ENCODE results near the gene SUB1. TPM values are rescaled to one million over a fixed set of nuclear protein-coding genes. Genes with fewer than 3 reads are reported as not detected.
"Not testable (repeated sequence)": the region's sequence is repeated elsewhere in the genome, so short reads cannot be mapped to it uniquely, and the experiment has no call there.

Gene SUB1
- total RNA-seq (76.5 and 88.0 TPM in 2 replicates), polyA plus RNA-seq (349 and 358 TPM in 2 replicates), polyA minus RNA-seq (ENCODE audit: low replicate concordance) (0.85 and 2.7 TPM in 2 replicates)
- polyA plus RNA-seq (2012): 288 and 292 TPM in 2 replicates

DNA sequence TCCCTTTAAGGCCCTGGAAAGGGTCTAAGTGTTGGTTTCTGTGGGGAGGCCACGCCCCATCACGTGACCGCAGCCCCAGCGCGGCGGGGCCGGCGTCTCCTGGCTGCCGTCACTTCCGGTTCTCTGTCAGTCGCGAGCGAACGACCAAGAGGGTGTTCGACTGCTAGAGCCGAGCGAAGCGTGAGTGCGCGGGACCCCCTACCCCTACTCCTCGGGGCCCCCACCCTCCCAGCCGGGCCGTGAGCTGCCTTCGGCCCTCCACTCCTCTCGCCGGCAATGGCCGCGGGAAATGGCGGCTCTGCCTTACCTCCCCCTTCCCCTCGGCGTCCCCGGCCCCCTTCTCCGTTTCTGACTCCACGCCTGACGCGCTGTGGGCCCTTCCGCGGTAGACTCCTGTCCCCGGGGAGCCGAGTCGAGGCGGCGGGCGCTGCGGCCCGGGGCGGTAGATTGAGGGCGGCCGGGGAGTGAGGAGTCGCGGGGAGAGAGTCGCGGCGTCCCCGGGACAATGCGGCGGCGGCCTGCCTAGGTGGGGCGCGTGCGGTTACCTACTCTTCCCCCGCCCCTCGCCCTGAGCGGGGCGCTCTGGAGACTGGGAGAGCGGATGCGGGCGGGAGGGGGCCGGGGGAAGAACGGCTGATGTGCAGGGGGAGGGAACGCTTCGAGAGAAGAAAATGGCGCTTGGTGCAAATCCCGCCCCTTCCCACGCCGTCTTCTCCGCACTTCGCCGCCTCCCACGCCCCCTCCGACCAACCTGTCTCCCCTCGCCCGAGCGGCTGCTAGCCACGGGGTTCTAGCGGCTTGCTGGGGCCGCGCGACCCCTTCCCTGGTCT lies at the start of gene SUB1:
SUB1 (plus strand) TSS at position 112 of the 830 bp plus-strand sequence. CDS start 2,956 bp downstream, outside the sequence.
- peak within 1 kb of the TSS; percentile 71 for H3K4me2 ChIP-seq (ENCODE audit: extremely low read depth, insufficient read depth, low read length)
- no peak for TF ChIP-seq EZH2 (IDR thresholded peaks at IDR 0.05; ENCODE audit: low read length, missing control alignments)
- TF ChIP-seq, protein P1, sequence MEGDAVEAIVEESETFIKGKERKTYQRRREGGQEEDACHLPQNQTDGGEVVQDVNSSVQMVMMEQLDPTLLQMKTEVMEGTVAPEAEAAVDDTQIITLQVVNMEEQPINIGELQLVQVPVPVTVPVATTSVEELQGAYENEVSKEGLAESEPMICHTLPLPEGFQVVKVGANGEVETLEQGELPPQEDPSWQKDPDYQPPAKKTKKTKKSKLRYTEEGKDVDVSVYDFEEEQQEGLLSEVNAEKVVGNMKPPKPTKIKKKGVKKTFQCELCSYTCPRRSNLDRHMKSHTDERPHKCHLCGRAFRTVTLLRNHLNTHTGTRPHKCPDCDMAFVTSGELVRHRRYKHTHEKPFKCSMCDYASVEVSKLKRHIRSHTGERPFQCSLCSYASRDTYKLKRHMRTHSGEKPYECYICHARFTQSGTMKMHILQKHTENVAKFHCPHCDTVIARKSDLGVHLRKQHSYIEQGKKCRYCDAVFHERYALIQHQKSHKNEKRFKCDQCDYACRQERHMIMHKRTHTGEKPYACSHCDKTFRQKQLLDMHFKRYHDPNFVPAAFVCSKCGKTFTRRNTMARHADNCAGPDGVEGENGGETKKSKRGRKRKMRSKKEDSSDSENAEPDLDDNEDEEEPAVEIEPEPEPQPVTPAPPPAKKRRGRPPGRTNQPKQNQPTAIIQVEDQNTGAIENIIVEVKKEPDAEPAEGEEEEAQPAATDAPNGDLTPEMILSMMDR (conservative IDR thresholded peaks at IDR 0.05 in 1 of 2, IDR thresholded peaks at IDR 0.05 in 1 of 2; ENCODE audit: low read depth in 1 of 2, low read length in 2 of 2): no peak
- peaks cover 3% of the 10 kb centered on the region for H3K4me1 ChIP-seq (ENCODE audit: control insufficient read depth, extremely low read depth, insufficient read depth, low read length)
- peak within 1 kb of the TSS; percentile 95 for H3K27ac ChIP-seq (ENCODE audit: insufficient read depth, low read length)
- peak within 1 kb of the TSS; percentile 78 to 91 (median 82) for H3K4me3 ChIP-seq (replicated peaks in 1 of 4; ENCODE audit: control extremely low read depth in 1 of 4, insufficient read depth in 1 of 4, low read depth in 3 of 4, low read length in 4 of 4)
- no peaks in the 10 kb centered on the region for H3K27me3 ChIP-seq (ENCODE audit: control insufficient read depth, insufficient read depth, low read length)
- no peaks in the 10 kb centered on the region for H3K36me3 ChIP-seq (ENCODE audit: control insufficient read depth, insufficient read depth, low read length)
- H4K20me1 ChIP-seq (ENCODE audit: control insufficient read depth, extremely low read depth, insufficient read depth, low read length): peaks cover 2% of the 10 kb centered on the region
- DNase-seq (ENCODE audit: low read depth in 2 of 2): peak; percentile 88 to 91
- H2AFZ ChIP-seq (ENCODE audit: low read length): no peak within 1 kb of the TSS
- H3K9me3 ChIP-seq (ENCODE audit: control insufficient read depth, insufficient read depth, low read depth, low read length): no peaks in the 10 kb centered on the region
- peak within 1 kb of the TSS; percentile 95 for H3K9ac ChIP-seq (ENCODE audit: insufficient read depth, low read length)
- H3K79me2 ChIP-seq (ENCODE audit: control insufficient read depth, insufficient read depth, low read length): peaks cover 38% of the 10 kb centered on the region

DNA sequence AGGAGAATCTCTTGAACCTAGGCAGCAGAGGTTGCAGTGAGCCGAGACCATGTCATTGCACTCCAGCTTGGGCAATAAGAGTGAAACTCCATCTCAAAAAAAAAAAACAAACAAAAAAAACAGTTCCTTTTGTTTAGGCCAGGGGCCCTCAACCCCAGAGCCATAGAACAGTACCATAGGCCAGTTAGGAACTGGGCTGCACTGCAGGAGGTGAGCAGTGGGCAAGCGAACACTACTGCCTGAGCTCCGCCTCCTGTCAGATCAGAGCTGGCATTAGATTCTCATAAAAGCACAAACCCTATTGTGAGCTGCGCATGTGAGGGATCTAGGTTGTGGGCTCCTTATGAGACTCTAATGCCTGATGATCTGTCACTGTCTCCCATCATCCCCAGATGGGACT lies 49.1 kb upstream of the SUB1 start:
- no peak overlapping the region for H2AFZ ChIP-seq (ENCODE audit: low read length)
- H3K27me3 ChIP-seq (ENCODE audit: control insufficient read depth, insufficient read depth, low read length): no peaks in the 10 kb centered on the region
- no peaks in the 10 kb centered on the region for H3K79me2 ChIP-seq (ENCODE audit: control insufficient read depth, insufficient read depth, low read length)
- H3K4me1 ChIP-seq (ENCODE audit: control insufficient read depth, extremely low read depth, insufficient read depth, low read length): peaks cover 4% of the 10 kb centered on the region
- no peak overlapping the region for H3K4me2 ChIP-seq (ENCODE audit: extremely low read depth, insufficient read depth, low read length)
- H3K9me3 ChIP-seq (ENCODE audit: control insufficient read depth, insufficient read depth, low read depth, low read length): no peaks in the 10 kb centered on the region
- no peak overlapping the region for H3K9ac ChIP-seq (ENCODE audit: insufficient read depth, low read length)
- no peak for TF ChIP-seq EZH2 (IDR thresholded peaks at IDR 0.05; ENCODE audit: low read length, missing control alignments)
- TF ChIP-seq, protein P1 (conservative IDR thresholded peaks at IDR 0.05 in 1 of 2, IDR thresholded peaks at IDR 0.05 in 1 of 2; ENCODE audit: low read depth in 1 of 2, low read length in 2 of 2): no peak
- H3K36me3 ChIP-seq (ENCODE audit: control insufficient read depth, insufficient read depth, low read length): no peaks in the 10 kb centered on the region
- no peak overlapping the region for H3K4me3 ChIP-seq (replicated peaks in 1 of 4; ENCODE audit: control extremely low read depth in 1 of 4, insufficient read depth in 1 of 4, low read depth in 3 of 4, low read length in 4 of 4)
- no peaks in the 10 kb centered on the region for H4K20me1 ChIP-seq (ENCODE audit: control insufficient read depth, extremely low read depth, insufficient read depth, low read length)
- no peak overlapping the region for H3K27ac ChIP-seq (ENCODE audit: insufficient read depth, low read length)
- DNase-seq (ENCODE audit: low read depth in 2 of 2): no peak

DNA sequence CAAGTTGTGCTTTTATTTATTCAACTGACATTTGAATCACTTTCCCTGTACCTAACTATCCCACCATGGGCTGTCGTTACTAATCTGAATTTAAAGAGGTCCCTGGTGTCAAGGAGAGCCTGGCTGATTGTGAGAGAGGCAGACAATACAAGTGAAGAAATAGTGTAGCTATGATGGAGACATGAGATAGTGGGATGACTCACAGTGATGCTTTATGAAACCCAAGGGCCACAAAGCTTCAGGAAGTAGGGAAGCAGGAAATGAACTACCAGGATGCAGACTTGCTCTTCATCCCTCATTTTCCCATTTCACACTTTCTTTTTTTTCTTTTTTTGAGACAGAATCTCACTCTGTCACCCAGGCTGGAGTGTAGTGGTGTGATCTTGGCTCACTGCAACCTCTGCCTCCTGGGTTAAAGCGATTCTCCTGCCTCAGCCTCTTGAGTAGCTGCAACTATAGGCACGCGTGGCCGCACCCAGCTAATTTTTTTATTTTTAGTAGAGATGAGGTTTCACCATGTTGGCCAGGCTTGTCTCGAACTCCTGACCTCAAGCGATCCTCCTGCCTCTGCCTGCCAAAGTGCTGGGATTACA lies 47.8 kb upstream of the SUB1 start:
- H3K27me3 ChIP-seq (ENCODE audit: control insufficient read depth, insufficient read depth, low read length); H3K4me2 ChIP-seq (ENCODE audit: extremely low read depth, insufficient read depth, low read length); H3K27ac ChIP-seq (ENCODE audit: insufficient read depth, low read length); H3K79me2 ChIP-seq (ENCODE audit: control insufficient read depth, insufficient read depth, low read length); H4K20me1 ChIP-seq (ENCODE audit: control insufficient read depth, extremely low read depth, insufficient read depth, low read length); H3K4me1 ChIP-seq (ENCODE audit: control insufficient read depth, extremely low read depth, insufficient read depth, low read length); H2AFZ ChIP-seq (ENCODE audit: low read length); H3K36me3 ChIP-seq (ENCODE audit: control insufficient read depth, insufficient read depth, low read length); H3K9me3 ChIP-seq (ENCODE audit: control insufficient read depth, insufficient read depth, low read depth, low read length); H3K4me3 ChIP-seq (replicated peaks in 1 of 4; ENCODE audit: control extremely low read depth in 1 of 4, insufficient read depth in 1 of 4, low read depth in 3 of 4, low read length in 4 of 4); H3K9ac ChIP-seq (ENCODE audit: insufficient read depth, low read length): not testable (repeated sequence)
- DNase-seq (ENCODE audit: low read depth in 2 of 2): peak; percentile 64 to 76

Data from fibroblast of lung (primary cell).